Measurements from ENCODE around the gene TANGO6.

DNA sequence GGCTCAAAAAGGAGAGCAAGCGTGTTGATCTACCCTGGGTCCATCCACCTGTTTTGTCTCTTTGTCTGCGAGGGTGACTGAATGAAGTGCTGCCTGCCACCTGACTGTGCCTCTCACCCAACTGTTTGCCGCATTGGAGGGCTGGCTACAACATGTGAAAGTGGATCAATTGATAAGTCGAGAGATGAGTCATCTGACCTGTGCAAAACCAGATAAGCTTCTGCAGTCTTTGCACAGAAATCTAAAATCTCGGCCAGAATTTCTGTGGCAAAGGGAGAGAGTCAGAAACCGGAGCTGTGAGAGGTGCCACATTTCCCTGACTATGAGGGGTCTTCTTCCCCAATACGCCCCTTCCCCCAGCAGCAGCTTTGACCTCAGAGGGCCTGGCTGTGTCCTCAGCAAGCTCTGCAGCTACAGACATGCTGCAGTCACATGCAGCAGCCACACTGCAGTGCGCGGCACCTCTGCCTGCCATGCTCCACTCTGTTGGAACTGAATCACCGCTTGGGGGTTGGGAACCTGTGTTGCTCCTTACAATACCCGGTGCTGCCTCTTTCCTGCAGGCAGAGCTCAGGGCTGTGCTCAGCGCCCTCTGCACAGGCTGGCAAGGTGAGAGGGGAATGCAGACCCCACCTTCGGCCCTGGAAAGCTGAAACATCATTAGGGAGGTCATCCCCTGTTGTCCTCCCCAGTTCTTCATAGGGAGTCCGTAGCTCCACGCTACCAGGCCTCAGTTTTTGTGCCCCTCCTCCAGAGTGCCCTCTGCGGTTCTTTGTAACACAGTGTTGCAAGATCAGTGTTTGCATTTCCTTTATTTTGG is 246.0 kb downstream of the TANGO6 start:
- TF ChIP-seq, protein P1, sequence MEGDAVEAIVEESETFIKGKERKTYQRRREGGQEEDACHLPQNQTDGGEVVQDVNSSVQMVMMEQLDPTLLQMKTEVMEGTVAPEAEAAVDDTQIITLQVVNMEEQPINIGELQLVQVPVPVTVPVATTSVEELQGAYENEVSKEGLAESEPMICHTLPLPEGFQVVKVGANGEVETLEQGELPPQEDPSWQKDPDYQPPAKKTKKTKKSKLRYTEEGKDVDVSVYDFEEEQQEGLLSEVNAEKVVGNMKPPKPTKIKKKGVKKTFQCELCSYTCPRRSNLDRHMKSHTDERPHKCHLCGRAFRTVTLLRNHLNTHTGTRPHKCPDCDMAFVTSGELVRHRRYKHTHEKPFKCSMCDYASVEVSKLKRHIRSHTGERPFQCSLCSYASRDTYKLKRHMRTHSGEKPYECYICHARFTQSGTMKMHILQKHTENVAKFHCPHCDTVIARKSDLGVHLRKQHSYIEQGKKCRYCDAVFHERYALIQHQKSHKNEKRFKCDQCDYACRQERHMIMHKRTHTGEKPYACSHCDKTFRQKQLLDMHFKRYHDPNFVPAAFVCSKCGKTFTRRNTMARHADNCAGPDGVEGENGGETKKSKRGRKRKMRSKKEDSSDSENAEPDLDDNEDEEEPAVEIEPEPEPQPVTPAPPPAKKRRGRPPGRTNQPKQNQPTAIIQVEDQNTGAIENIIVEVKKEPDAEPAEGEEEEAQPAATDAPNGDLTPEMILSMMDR (IDR thresholded peaks at IDR 0.05; ENCODE audit: low read depth, low read length, poor library complexity, severe bottlenecking): no peak
- no peak for TF ChIP-seq EZH2phosphoT487 (IDR thresholded peaks at IDR 0.05; ENCODE audit: borderline replicate concordance, low read length)

Data from DOHH2 (cell line).